A204.1 (cell line): Measurements from ENCODE around the gene TMTC4.
"Not testable (repeated sequence)": the region's sequence is repeated elsewhere in the genome, so short reads cannot be mapped to it uniquely, and the experiment has no call there.

ENCODE experiments used
- FAIRE-seq: peaks from 2 replicates; lab custom pipeline; 2012; peaks lifted over from hg19 to GRCh38; lab: Jason Lieb, UNC

TMTC4 gene

DNA sequence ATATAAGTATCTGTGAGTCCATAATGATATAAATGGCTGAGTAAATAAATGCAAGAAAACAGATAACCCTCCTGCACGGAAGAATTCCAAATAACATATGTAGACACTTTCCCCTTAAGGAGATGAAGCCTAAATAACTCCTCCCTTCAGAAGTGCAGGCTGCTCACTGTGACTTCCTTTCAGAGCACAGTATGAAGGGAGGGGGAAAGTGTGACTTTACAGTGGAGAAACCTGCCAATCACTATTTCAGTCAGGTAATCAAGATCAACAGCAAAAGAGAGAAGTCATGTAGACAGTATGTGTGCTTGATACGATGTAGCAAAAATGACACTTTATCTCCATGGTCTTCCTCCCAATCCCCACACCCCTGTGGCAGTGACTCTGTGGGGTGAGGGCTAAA, 93.1 kb downstream of the TMTC4 start:
- FAIRE-seq = no peak

DNA sequence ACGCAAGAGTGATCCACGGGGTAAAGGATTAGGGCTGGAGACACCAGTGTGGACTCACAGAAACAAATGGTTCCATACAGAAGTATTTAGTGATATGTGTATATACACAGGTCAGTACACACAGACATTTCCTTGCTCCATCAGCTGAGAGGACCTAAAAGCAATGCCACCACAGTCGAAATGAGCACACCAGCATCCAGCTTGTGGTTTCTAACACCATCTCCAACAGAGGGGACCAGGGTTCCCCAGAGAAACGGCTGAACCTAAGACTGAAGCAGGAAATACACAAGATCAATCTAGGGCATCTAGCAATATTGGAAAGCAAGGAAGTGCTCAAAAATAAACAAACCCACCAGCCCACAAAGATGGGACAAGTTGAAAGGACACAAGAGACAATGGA, 93.6 kb downstream of the TMTC4 start:
- FAIRE-seq = no peak

DNA sequence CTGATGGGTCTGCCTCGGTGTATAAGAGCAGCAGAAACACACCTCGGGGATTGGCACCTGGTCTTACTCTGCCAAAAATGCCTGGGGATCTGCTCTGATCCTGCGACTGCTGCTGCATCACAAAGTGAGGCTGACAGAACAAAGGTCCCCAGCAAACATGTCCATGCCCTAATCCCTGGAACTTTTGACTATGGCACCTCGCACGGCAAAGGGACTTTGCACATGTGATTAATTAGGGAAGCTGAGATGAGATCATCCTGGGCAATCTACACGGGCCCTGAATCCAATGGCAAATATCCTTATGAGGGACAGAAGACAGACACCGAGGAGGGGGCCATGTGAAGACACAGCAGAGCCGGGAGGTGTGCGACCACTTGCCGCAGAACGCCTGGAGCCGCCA, 94.5 kb downstream of the TMTC4 start:
- no peak for FAIRE-seq

DNA sequence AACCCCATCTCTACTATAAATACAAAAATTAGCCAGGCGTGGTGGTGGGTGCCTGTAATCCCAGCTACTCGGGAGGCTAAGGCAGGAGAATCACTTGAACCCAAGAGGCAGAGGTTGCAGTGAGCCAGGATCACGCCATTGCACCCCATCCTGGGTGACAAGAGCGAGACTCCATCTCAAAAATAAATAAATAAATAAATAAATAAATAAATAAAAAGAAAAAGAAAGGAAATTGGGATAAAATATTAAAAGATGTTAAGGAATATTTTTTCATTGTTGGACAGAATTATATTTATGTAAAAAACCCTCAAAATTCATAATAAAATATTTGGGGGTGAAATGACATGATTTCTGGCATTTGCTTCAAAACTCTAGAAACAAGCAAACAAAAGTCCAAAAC, 97.4 kb downstream of the TMTC4 start:
- FAIRE-seq = not testable (repeated sequence)

DNA sequence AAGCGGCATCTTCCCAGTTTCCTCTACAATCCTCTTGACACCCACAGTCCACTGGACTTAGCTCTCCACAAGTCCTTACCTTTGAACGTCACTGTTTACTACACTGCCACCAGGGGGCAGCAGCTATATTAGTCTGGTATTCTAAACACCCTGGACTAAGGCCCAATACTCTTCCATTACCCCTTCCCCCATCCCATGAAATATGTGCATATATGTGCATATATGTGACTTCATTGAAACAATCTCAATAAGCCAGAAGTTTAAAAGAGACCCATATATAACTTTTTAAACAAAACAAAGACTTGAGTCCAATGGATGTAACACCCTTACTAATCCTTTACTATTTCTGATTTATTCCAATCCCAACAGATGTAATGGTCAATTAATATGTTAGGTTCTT, 101.5 kb downstream of the TMTC4 start:
- peak; percentile 32 for FAIRE-seq

DNA sequence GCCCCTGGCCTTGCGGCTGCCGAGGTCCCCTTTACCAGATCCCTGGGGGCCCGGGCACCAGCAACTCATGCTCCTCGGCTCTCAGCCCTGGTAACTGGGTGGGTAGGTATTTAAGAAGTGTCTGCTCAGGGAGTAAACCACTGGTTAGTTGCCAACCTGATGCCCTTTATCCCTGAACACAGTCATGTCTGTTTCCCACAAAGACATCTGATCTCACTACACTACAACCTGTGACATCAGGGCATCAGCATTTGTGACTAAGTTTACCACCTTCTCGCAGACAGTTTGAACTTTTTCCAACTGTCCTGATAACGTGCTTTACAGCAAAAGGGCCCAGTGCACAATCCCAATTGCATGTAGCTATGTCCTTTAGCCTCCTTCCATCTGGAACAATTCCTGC, 108.1 kb downstream of the TMTC4 start:
- no peak for FAIRE-seq

DNA sequence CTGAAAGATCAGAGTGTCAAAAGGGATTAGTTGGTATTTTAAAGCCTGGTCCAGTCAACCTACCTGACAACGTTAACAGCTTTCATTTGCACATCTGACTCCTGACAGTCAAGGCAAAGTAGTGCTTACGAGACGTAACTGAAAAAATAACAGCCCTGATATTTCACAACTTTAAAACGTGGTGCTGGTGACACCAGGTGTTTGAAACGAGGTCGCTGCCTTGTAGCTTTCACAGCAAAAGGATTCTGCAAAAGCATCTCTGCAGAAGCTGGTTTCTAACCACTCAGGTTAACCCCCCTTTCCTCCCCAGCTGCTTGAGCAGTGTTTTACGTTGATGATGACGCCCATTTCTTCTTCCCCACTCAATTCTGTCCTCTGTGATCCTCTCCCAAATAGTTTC, 109.3 kb downstream of the TMTC4 start:
- no peak for FAIRE-seq

DNA sequence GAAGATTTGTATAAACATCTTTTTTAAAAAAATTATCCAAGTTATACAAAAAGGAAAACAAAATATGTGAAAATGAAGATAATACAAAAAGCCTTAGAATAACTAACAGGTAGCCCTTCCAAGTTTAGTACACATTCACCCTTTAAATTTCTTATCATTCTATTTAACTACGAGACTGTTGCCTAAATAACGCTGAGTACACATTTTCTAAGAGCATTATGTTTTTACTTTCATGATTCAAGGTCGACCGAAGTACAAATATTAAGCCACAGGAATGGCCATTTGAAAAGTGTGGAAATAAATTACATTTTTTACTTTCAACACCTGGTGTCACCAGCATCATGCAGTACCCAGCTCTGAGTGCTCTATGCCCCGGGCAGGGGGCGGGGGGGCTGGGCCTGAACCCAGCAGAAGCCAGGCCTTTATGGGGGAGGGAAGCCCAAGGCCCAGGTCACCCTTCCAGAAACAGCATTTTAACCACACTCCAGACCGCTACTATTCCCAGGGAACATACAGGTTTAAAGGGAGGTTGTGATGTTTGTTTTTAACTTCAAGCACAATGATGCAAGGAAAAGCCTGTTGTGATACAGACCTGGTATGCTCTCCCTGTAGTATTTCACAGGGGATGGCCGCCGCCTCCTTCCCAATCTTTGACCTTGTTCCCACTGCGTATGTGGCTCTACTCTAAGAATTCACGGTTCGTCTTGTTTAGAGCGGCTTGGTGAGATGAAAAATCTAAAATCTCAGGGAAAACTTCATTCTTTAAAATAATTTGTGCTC, 110.0 kb downstream of the TMTC4 start:
- FAIRE-seq = no peak

DNA sequence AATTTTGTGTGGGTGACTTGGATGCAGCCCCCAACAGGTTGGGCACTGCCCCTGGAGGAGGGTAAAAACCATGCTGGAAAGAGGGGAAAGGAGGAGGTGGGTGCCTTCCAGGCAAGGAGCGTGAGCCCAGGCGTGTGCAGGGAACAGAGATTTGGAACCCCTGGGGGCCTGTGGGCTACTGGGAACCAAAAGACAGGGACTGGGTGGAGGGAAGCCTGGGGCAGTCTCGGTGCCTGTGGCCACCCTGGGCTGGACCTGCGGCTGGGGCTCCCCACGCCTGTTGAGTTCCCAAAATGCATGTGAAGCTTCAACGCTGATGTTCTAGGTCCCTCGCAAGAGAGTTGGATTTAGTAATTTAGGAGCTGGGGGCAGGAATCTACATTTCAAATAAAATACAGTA, 110.8 kb downstream of the TMTC4 start:
- no peak for FAIRE-seq

DNA sequence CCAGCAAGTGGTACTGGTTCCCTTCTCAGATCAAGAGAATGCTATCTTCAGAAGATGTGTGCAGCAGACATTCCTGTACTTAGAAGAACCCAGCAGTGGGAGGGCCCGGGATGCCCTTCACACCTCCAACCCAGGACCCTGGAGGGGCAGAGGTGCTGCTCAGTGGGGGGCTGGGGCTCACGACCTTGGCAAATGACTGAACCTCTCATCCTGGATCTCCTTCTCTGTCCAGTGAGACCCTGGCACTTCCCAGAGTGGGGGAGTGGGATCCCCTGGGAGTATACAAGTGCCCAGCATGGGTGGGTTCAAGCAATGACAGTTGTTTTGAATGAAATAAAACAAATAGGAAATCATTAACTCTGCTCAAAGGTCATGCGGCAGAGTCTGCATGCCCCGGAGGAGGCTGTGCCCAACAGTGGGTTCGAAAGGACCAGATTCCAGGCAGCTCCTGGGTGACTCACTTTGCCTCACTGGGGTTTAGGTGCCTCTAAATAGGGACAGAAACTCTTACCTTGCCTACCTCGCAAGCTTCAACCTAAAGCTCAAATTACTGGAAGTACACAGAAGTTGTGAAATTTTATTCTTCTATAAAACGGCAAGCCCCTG, 112.9 kb downstream of the TMTC4 start:
- no peak for FAIRE-seq

DNA sequence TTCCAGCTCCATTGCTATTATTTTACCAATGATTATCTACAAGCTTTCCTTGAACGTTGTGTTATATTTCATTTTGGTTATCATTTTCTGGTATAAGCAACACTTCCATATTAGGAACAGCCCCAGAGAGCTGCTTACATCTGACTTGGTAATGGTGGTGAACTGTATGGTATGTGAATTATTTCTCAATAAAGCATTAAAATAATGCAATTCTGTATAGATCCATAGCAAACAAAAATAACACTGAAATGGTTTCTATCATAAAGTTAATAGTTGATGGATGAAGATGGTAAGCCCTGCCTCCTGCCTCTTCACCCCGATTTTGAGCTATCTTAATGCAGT, 113.5 kb downstream of the TMTC4 start:
- FAIRE-seq = no peak

DNA sequence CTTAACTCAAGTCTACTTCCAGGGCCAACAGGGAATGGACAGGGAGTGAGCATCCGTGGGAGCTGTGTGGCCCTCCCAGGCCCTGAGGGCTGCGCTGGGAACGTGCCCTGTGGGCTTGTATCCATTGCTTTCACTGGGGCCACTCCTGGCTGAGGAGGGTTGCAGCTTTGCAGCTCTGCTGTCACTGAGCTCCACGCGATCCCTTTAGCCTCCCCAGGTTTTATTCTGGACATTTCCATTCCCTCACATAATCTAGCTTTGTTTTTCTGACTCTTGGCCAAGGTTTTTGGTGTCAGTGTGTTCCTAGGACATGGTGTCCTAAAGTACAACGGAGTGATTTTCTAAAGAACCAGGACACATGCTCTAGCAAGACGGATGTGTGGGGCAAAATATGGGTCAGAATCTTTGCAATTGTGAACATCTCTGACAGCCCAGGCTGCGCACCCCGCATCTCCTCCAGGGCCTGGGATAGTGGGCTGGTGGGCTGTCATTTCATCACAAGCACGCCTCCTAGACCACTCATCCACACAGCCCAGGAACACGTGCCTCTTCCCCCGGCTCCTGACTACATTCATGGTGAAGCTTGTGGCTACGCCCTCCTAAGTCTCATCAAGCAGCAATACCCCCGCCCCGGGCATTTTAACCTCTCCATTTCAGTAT, 114.0 kb downstream of the TMTC4 start:
- no peak for FAIRE-seq

DNA sequence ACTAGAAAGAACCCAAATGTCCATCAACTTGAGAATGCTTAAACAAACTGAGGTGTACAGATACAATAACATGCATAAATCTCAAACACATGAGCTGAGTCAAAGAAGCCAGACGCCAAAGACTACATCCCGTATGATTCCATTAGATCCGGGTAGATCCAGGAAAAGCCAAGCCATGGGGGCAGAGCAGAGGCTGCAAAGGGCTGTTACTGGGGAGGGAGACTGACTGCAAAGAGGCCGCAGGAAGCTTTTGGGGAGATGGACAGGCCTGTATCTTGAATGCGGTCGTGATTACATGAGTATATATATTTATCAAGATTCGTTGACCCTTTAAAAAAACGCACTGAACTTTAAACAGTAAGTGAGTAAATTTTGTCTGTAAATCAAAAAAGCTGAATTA, 114.7 kb downstream of the TMTC4 start:
- FAIRE-seq = no peak
